T-helper 2 cell treated with Interferon-gamma antibody and Interleukin-4, amounts not matched to agents 5 μg/mL and 100 μg/mL, for 36 hours (primary cell): ENCODE data around the gene LMCD1.

Source experiments
- DNase-seq: peaks from one replicate; pipeline ENCODE4 v3.0.0; 2021; ENCODE audit warnings: low spot score
- H3K27ac Mint-ChIP-seq: one replicate; pipeline ENCODE4 v1.8.0; 2021; ENCODE audit warnings: mild to moderate bottlenecking, mixed read lengths
- H3K27me3 Mint-ChIP-seq: one replicate; pipeline ENCODE4 v1.8.0; 2021; ENCODE audit warnings: low read depth, mixed read lengths
- H3K36me3 Mint-ChIP-seq: one replicate; pipeline ENCODE4 v1.8.0; 2021; ENCODE audit warnings: low read depth, mixed read lengths
- H3K4me1 Mint-ChIP-seq: one replicate; pipeline ENCODE4 v1.8.0; 2021; ENCODE audit warnings: low read depth, mixed read lengths
- H3K4me3 Mint-ChIP-seq: one replicate; pipeline ENCODE4 v1.8.0; 2022; ENCODE audit warnings: mild to moderate bottlenecking, moderate library complexity, mixed read lengths
- H3K9me3 Mint-ChIP-seq: one replicate; pipeline ENCODE4 v1.8.0; 2021; ENCODE audit warnings: mixed read lengths

LMCD1 gene

DNA sequence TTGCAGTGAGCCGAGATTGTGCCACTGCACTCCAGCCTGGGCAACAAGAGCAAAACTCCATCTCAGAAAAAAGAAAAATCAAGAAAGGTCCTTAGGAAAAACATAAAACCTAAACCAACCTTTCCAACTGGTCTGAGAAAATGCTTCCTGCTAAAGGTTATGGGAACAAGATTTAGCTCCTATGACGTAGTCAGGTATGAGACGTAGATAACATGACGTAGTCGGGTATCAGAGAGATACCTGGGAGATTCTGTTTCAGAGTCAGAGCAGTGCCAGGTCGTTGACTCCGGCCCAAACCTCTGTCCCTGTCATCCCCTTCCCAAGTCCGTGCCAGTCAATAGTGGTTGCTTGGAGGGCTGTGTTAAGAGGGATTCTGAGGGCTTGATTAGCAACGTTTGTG lies 39.9 kb downstream of the LMCD1 start:
- no peak overlapping the region for H3K4me3 Mint-ChIP-seq

DNA sequence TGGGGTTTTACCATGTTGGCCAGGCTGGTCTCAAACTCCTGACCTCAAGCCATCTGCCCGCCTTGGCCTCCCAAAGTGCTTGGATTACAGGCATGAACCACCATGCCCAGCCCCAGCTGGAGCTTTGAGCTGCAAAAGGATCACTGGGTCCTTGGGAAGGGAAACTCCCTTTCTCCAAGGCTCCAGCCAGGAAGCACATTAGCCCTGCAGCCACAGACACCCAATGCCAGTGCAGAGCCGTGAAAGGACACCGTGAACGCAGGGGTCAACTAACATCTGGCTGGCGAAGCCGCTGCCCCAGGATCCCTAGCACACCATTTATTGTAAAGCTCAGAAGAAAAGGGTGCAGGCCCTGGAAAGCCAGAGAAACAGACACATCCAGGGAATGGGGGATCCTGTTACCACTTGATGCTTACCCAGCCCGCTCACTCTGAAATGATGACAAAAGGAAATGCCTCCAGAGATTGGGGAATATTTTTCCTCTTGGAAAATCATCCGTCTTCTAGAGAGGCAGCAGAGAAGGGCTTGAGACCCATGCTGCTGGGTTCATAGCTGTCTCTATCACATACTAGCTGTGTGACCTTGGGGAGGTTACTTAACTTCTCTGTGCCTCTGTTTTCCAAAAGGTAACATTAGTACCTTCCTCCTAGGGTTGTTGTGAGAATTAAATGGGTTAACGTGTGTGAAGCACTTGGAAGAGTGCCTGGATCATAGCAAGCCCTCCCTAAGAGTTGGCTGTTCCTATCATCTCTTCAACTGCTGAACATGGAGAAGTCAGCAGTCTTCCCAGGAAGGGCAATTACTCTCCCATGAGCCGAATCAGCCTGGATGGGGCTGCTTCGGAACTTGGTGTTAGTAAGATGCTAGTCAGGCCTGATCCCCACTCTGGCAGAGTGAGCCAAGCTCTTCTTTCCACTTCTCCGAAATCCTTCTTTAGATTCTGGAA lies 40.8 kb downstream of the LMCD1 start:
- no peak overlapping the region for H3K4me3 Mint-ChIP-seq
- no peaks in the 10 kb centered on the region for H3K9me3 Mint-ChIP-seq
- H3K36me3 Mint-ChIP-seq: no peaks in the 10 kb centered on the region
- no peak for DNase-seq
- H3K4me1 Mint-ChIP-seq: no peaks in the 10 kb centered on the region
- no peak overlapping the region for H3K27ac Mint-ChIP-seq
- H3K27me3 Mint-ChIP-seq: no peaks in the 10 kb centered on the region

More for the DNA sequence above, 39.9 kb downstream of the LMCD1 start:
- no peaks in the 10 kb centered on the region for H3K36me3 Mint-ChIP-seq
- H3K27me3 Mint-ChIP-seq: no peaks in the 10 kb centered on the region
- no peaks in the 10 kb centered on the region for H3K9me3 Mint-ChIP-seq
- H3K4me1 Mint-ChIP-seq: no peaks in the 10 kb centered on the region
- no peak overlapping the region for H3K27ac Mint-ChIP-seq
- no peak for DNase-seq

DNA sequence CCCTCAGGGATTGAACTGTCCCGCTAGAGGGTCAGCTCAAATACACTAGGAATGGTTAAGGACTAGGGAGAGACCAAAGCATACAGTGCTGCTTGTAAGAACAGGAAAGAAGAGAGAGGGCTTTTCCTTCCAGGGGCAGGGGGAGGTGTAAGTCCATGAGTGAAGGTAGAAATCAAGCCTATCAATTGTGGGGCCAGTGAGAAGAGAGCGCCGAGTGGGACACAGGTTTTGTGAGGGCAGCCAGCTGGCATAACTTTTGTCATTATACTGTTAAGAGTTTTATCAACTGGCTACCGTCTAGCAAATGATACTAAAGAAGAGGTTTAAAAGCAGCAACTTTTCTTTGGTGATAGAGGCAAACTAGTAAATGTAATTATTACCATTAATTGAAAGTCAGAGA lies 45.0 kb downstream of the LMCD1 start:
- Mint-ChIP-seq H3K27ac (no peak overlapping the region), H3K4me3 (no peak overlapping the region), H3K36me3 (no peaks in the 10 kb centered on the region)

DNA sequence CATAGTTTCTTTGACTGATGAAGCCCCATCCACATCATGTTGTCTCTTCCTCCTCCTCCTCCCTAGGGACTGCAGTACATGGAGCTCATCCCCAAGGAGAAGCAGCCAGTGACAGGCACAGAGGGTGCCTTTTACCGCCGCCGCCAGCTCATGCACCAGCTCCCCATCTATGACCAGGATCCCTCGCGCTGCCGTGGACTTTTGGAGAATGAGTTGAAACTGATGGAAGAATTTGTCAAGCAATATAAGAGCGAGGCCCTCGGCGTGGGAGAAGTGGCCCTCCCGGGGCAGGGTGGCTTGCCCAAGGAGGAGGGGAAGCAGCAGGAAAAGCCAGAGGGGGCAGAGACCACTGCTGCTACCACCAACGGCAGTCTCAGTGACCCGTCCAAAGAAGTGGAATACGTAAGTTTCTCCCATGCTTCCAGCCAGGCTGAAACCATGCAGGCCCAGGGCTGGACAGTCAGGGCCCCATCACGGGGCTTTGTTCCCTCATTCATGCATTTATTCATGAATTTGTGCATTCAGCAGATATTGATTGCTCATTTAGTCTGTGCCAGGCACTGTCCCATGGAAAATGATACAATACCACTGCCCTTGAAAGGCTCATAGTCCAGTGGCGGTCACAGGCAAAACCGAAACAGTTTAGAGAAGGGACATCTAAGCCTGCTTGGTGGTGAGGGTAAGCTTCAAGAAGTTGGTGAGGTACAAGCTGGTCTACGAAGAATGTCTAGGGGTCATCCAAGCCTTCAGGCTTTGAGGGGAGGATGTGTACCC lies 47.1 kb downstream of the LMCD1 start:
- Mint-ChIP-seq H3K9me3 (no peaks in the 10 kb centered on the region), H3K4me3 (no peak overlapping the region), H3K36me3 (no peaks in the 10 kb centered on the region), H3K4me1 (no peaks in the 10 kb centered on the region), H3K27ac (no peak overlapping the region), H3K27me3 (no peaks in the 10 kb centered on the region)
- DNase-seq: no peak

More for the DNA sequence above, 45.0 kb downstream of the LMCD1 start:
- no peaks in the 10 kb centered on the region for H3K9me3 Mint-ChIP-seq
- no peaks in the 10 kb centered on the region for H3K27me3 Mint-ChIP-seq
- no peak for DNase-seq
- no peaks in the 10 kb centered on the region for H3K4me1 Mint-ChIP-seq

DNA sequence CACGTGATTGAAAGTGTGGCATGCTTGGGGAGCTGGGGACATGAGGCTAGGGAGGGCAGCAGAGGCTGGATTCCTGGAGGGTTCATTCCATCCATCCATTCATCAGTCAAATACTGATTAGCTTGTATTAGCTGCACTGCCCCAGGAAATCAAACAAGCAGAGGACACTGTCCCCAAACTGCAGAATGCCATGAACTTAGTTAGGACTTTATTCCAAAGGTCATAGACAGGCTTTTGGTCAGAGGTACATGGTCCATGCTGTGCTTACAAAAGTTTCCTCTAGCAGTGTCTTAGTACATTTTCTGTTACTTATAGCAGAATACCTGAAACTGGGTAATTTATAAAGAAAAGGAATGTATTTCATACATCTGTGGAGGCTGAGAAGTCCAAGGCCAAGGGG lies 47.7 kb downstream of the LMCD1 start:
- Mint-ChIP-seq H3K36me3 (no peaks in the 10 kb centered on the region), H3K27me3 (no peaks in the 10 kb centered on the region), H3K4me3 (no peak overlapping the region), H3K4me1 (no peaks in the 10 kb centered on the region), H3K9me3 (no peaks in the 10 kb centered on the region), H3K27ac (no peak overlapping the region)
- DNase-seq: no peak

GRCh38 chr3:8550611-8551010 lies 49.0 kb downstream of the LMCD1 start:
- Mint-ChIP-seq H3K4me1 (no peaks in the 10 kb centered on the region), H3K27me3 (no peaks in the 10 kb centered on the region), H3K4me3 (no peak overlapping the region), H3K27ac (no peak overlapping the region), H3K9me3 (no peaks in the 10 kb centered on the region), H3K36me3 (no peaks in the 10 kb centered on the region)
- no peak for DNase-seq

DNA sequence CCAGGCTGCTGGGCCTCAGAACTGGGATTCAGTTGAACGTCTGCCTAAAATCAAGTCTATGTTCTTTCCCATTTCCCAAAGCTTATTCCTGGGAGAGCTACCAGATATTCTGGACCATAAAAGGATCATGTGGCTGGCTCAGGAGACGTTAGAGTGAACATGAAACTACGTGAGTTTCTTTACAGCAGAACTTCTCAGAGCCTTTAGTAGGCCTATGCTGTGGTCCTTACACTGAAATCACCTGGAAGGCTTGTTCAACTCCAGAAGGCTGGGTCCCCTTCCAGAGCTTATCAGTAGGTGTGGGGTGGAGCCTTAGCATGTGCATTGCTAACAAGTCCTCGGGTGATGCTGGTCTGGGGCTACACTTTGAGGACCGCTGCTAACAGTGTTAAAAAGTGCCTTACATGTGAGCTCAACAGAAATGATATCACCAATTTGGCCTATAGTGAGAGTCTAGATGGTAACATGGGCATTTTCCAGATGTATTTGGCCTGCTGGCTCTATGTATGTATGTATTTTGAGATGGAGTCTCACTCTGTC lies 50.7 kb downstream of the LMCD1 start:
- no peak overlapping the region for H3K27ac Mint-ChIP-seq
- no peaks in the 10 kb centered on the region for H3K4me1 Mint-ChIP-seq
- H3K9me3 Mint-ChIP-seq: no peaks in the 10 kb centered on the region
- DNase-seq: no peak
- no peak overlapping the region for H3K4me3 Mint-ChIP-seq
- H3K36me3 Mint-ChIP-seq: no peaks in the 10 kb centered on the region
- H3K27me3 Mint-ChIP-seq: no peaks in the 10 kb centered on the region

GRCh38 chr3:8553405-8553804 lies 51.8 kb downstream of the LMCD1 start:
- Mint-ChIP-seq H3K27ac (no peak overlapping the region), H3K4me1 (no peaks in the 10 kb centered on the region)

GRCh38 chr3:8554696-8555095 lies 53.1 kb downstream of the LMCD1 start:
- no peak overlapping the region for H3K27ac Mint-ChIP-seq
- no peaks in the 10 kb centered on the region for H3K4me1 Mint-ChIP-seq
- no peaks in the 10 kb centered on the region for H3K9me3 Mint-ChIP-seq
- H3K27me3 Mint-ChIP-seq: no peaks in the 10 kb centered on the region
- H3K36me3 Mint-ChIP-seq: no peaks in the 10 kb centered on the region
- no peak for DNase-seq
- no peak overlapping the region for H3K4me3 Mint-ChIP-seq

More at GRCh38 chr3:8553405-8553804, 51.8 kb downstream of the LMCD1 start:
- Mint-ChIP-seq H3K4me3 (no peak overlapping the region), H3K9me3 (no peaks in the 10 kb centered on the region), H3K36me3 (no peaks in the 10 kb centered on the region), H3K27me3 (no peaks in the 10 kb centered on the region)
- DNase-seq: no peak

DNA sequence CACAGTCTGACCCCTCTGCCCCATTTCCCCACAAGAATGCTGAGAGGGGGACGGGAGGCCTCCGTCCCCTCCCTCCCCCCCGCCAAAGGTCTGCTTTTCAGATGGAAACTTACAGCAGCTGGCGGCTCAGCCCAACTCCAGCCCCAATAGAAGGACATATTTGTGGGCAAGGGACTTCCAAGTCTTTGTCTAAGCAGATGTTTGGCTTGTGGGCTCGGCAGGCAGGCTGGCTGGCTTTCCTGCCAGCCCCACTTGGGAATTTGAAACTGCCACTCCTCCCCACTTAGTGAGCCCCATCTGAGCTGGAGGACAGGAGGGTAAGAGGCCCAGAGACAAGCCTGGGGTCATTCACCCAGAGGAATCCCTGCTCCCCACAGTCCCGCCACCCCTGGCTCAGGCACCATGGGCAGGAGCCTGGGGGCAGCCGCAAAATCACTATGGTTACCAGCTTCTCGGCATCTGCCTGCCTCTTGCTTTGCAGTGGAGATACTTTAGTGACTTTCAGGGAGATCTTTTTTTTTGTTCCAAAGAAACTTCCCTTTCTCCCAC lies 53.6 kb downstream of the LMCD1 start:
- Mint-ChIP-seq H3K27me3 (no peaks in the 10 kb centered on the region), H3K9me3 (no peaks in the 10 kb centered on the region), H3K27ac (no peak overlapping the region), H3K4me3 (no peak overlapping the region), H3K36me3 (no peaks in the 10 kb centered on the region), H3K4me1 (no peaks in the 10 kb centered on the region)
- DNase-seq: no peak

DNA sequence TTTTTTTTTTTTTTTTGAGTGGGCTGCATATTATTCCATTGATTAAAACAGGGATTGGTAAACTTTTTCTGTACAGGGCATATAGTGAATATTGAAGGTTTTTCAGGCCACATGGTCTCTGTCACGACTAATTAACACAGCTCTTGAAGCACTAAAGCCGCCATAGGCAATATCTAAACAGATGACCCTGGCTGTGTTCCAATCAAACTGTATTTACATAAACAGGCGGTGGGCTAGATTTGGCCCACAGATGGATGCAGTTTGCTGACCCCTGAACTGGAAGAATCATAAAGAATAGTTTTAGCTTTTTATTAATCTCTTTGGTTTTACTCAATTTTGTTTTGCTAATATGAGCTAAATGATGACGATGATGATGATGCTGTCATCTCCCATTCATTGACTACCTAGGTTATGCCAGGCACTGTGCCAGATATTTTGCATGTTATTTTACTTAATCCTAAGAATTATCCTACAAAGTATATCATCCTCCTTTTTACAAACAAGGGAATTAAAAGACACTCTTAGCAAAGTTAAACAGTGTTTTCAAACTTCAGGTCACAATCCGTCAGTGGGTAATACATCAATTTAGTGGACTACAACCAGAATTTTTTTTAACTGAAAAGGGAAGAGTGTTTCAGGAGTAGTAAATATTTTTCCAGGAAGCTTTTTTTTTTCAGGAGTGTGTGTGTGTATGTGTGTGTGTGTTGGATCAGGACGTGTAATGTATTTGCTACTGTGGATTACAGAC lies 54.3 kb downstream of the LMCD1 start:
- no peak overlapping the region for H3K4me3 Mint-ChIP-seq
- H3K27me3 Mint-ChIP-seq: no peaks in the 10 kb centered on the region
- H3K36me3 Mint-ChIP-seq: no peaks in the 10 kb centered on the region
- H3K9me3 Mint-ChIP-seq: no peaks in the 10 kb centered on the region
- no peak for DNase-seq
- H3K4me1 Mint-ChIP-seq: no peaks in the 10 kb centered on the region
- H3K27ac Mint-ChIP-seq: no peak overlapping the region

- H3K27me3 Mint-ChIP-seq: no peaks in the 10 kb centered on the region
- DNase-seq: no peak
- no peaks in the 10 kb centered on the region for H3K9me3 Mint-ChIP-seq
- H3K27ac Mint-ChIP-seq: no peak overlapping the region
- no peaks in the 10 kb centered on the region for H3K4me1 Mint-ChIP-seq
- no peaks in the 10 kb centered on the region for H3K36me3 Mint-ChIP-seq
- no peak overlapping the region for H3K4me3 Mint-ChIP-seq
Measured at GRCh38 chr3:8556473-8556869, 54.8 kb downstream of the LMCD1 start.

- DNase-seq: no peak
- no peaks in the 10 kb centered on the region for H3K4me1 Mint-ChIP-seq
- H3K9me3 Mint-ChIP-seq: no peaks in the 10 kb centered on the region
- H3K27ac Mint-ChIP-seq: no peak overlapping the region
- H3K36me3 Mint-ChIP-seq: no peaks in the 10 kb centered on the region
- no peak overlapping the region for H3K4me3 Mint-ChIP-seq
- no peaks in the 10 kb centered on the region for H3K27me3 Mint-ChIP-seq
Measured at GRCh38 chr3:8557298-8557697, 55.7 kb downstream of the LMCD1 start.
